ENCODE results near the gene ZBTB22.
"Not testable (repeated sequence)": the region's sequence is repeated elsewhere in the genome, so short reads cannot be mapped to it uniquely, and the experiment has no call there.

ZBTB22 gene

DNA sequence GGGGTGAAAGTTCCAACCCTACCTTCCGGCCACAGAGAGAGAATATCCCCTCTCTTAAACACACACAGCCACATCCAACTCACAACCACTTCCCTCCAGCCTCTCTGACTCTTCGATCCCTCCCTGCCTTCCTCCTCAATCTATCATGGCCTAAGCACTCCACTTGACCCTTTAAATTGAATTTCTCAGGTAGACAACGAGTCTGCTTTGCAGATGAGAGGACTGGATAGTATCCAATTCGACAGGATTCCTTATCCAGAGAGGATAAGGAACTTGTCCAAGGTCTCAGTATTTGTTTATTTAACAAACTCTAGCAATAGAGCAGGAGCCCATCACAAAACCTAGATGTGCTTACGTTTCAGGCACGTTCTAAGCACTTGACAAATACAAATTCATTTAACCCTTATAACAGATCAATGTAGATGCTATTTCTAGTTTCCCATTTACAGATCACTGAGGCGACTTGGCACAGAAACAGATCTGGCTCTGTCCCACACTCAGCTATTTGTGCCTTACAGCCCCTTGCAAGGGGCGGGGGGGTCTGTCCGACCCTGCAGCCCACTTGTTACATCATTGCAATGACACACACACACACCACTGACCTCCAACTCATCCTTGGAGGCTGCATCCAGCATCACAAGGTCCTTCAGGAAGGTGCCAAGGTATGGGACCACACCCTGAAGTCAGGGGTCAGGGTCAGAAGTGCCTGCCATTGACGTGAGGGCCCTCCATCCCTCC lies 23.3 kb downstream of the ZBTB22 start:
- in situ Hi-C loops (cut with HindIII; ENCODE audit: low pct_unique_long_range_greater_than_20kb, low sequenced_read_pairs), result no loop called here
- TF ChIP-seq JUND (IDR thresholded peaks at IDR 0.05; ENCODE audit: low read depth), result no peak

DNA sequence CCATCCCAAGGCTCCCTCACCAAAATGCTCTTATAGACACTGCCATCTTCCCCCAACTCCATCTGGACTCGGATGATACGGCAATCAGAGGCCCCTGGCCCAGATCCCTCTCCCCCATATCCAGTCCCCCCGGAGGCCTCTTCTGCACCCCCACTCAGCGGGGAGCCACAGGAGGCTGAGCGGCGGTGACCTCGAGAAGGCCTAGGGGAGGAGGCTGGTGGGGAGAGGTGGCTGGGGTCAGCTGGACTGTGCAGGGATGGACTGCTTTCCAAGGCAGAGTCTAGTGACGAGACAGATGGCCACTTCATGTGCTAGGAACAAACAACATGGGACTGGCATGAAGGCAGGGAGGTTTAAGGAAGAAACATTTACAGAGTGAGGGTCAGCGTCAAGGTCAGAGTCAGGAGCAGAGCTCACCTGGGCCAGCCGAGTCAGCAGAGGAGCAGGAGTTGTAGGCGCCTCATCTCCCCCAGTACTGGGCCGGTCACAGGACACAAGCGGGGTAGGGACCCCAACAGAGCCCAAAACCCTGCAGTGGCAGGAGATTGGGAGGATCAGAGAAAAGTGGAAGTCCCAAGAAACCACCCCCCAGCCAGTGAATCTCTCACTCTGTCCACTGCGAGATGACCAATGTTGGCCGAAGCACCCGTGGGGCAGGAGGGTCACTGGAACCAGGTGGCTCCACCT lies 24.4 kb downstream of the ZBTB22 start:
- TF ChIP-seq JUND (IDR thresholded peaks at IDR 0.05; ENCODE audit: low read depth), result no peak
- in situ Hi-C loops (cut with HindIII; ENCODE audit: low pct_unique_long_range_greater_than_20kb, low sequenced_read_pairs), result no loop called here
- no peak for DNase-seq (ENCODE audit: low read depth in 1 of 2, low spot score in 1 of 2)

More for the DNA sequence above, 23.3 kb downstream of the ZBTB22 start:
- no peak for DNase-seq (ENCODE audit: low read depth in 1 of 2, low spot score in 1 of 2)

DNA sequence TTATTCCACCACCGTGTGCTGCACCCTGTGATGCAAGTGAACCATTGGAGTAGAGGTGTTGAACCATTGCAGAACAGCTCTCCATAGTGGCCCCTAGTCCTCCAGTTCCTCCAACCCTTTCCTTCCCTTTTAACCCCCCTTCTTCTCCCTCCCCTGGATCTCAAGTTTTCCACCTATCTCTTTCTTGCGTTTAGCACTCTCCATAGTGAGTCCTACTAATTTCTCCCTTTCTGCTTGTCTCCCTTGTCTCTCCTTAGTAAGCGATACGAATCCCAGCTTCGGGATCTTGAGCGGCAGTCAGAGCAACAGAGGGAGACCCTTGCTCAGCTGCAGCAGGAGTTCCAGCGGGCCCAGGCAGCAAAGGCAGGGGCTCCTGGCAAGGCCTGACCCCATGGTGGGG lies 27.1 kb downstream of the ZBTB22 start:
- TF ChIP-seq JUND (IDR thresholded peaks at IDR 0.05; ENCODE audit: low read depth), result no peak
- in situ Hi-C loops (cut with HindIII; ENCODE audit: low pct_unique_long_range_greater_than_20kb, low sequenced_read_pairs), result no loop called here
- no peak for DNase-seq (ENCODE audit: low read depth in 1 of 2, low spot score in 1 of 2)

DNA sequence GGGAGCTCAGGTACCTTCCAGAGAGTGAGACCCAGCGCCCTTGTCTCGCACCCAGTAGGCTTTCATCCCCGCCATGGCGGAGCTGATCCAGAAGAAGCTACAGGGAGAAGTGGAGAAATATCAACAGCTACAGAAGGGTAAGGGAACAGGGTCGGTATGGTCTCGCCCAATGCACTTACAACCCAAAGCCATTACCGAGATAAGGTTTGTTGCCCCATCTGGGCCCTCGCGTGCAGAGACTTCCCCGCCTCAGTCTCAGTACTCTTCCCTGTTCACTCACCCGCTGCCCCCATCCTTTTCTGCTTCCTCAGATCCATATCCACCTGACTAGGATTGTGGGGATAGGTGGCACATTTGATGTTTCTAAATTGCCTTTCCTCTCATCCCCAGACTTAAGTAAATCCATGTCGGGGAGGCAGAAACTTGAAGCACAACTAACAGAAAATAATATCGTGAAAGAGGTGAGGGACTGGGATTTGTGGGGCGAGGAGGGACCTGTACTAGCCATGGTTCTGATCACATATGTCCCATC lies 27.7 kb downstream of the ZBTB22 start:
- DNase-seq (ENCODE audit: low read depth in 1 of 2, low spot score in 1 of 2), result no peak
- in situ Hi-C loops (cut with HindIII; ENCODE audit: low pct_unique_long_range_greater_than_20kb, low sequenced_read_pairs), result no loop called here
- TF ChIP-seq JUND (IDR thresholded peaks at IDR 0.05; ENCODE audit: low read depth), result no peak

DNA sequence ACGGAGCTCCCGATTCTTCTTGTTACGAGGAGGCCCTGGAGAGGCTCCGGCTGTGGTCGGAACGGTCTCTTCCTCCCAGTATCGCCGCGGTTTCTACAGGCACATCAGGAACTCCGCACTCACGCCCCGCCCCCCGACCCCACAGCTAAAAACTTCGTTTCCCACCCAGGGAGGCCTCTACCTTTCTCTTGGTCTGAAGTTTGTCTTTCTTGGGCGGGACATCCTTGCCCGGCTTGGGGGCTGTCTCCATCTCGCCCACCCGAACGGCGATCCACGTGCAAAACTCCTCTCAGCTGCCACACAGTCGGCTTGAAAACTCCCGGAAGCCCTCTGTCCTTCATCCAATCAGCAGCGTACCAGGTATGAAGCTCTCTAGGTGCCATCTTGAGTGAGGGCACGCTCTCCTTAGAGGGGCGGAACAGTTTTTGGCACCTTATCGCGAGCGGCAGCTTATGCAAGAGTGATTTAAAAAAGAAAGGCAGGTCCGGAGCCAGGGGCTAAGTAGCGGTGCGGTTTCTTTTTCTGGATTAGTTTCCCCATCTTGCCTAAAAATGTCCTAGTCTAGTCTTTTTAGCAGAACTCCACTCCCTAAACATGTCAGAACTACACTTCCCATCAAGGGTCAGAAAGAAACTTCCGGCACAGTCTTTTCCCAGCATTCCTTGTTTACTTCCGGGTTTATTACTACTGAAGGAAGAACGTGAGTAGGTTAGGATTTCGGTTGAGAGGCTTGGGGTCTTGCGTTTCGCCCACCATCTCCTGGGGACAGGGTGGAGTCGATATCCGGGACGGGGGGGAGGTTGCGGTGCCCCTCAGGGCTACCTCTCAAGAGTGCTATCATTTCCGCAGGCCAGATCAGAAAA lies 28.4 kb downstream of the ZBTB22 start, which contains the start of the genes PFDN6 and WDR46:
PFDN6 (plus strand) TSS at position 681 of the 863 bp plus-strand sequence. CDS start 256 bp downstream, outside the sequence.
WDR46 (minus strand) TSS at position 319 of the 863 bp plus-strand sequence; CDS start at position 250, 69 bp downstream.
- in situ Hi-C loops (cut with HindIII; ENCODE audit: low pct_unique_long_range_greater_than_20kb, low sequenced_read_pairs), result no loop called here
- peak; percentile 88 to 92 for DNase-seq (ENCODE audit: low read depth in 1 of 2, low spot score in 1 of 2)
- no peak for TF ChIP-seq JUND (IDR thresholded peaks at IDR 0.05; ENCODE audit: low read depth)

DNA sequence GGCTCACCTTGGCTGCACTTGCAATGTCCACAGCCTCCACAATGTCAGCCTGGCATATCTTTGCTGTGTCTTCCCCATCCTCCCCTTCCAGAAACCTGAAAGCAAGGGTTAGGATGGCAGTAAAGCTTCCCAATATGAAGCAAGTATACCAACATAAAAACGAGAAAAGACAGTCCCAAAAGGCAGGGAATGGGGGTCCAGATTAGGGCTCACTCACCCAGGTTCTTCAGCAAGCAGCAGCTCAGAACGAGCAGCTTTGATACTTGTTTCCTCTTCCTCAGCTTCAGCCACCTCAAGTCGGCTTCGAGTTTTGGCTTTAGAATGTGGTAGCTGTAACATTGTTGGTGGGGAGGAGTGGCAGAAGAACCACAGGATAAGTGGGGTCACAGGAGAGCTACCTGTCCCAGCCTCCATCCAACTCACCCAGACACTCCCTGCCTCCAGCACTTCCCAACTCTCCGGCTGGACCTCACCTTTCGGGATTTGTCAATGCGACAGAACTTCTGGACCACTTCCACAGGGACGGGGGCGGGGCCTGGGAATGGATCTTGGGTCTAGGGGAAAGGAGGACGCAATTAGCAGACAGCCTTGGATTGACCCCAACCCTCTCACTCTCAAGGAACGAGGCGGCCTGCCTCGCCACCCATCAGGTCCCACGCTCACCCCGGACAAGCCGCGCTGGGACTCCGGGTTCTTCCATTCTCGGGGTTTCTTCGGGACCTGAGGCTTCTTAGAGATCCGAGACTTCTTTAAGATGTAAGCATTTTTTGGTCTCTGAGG lies 29.2 kb downstream of the ZBTB22 start:
- no peak for DNase-seq (ENCODE audit: low read depth in 1 of 2, low spot score in 1 of 2)
- in situ Hi-C loops (cut with HindIII; ENCODE audit: low pct_unique_long_range_greater_than_20kb, low sequenced_read_pairs), result no loop called here

DNA sequence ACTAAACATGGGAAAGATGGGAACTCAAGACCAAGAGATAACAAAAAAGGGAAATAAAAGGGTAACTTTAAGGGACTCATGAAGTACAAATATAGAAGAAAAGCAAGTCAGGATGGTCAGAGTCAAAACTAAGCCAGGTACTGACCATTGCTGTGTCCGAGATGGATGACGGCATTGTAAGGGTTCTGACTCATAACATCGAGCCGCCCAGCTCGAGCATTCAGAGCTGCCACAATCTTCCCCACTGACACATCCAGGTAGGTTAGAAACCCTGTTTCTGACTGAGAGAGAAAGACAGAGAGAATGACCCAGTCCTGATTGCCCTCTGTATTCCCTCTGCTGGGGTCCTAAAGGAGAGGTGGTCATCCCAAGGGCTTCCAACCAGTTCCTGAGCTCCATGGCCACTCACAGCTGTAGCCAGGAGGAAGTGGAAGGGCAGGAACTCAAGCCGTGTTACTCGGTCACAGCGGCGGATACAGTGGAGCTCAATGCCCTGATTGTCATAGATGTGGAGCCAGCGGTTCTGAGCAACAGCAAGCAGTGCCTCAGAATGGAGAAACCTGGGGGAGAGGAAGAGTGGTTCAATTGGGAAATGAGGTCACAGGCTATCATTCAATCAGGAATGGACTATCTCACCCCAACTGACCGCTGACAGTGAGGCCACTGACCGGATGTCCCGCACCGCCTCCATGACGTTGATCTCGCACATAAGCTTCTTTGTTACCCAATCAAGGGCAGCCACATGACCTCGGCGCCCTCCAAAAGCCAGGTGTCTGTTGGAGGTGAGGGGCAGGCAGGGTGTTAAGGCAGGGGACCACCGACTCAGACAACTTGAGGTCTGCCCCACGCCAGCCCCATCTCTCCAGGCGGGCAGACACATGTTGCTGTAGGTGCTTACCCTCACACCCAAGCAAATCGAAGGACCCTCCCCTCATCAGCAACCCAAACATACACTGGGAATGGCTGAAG lies 30.3 kb downstream of the ZBTB22 start:
- TF ChIP-seq JUND (IDR thresholded peaks at IDR 0.05; ENCODE audit: low read depth), result no peak
- no peak for DNase-seq (ENCODE audit: low read depth in 1 of 2, low spot score in 1 of 2)
- in situ Hi-C loops (cut with HindIII; ENCODE audit: low pct_unique_long_range_greater_than_20kb, low sequenced_read_pairs), result no loop called here

More for the DNA sequence above, 29.2 kb downstream of the ZBTB22 start:
- TF ChIP-seq JUND (IDR thresholded peaks at IDR 0.05; ENCODE audit: low read depth), result no peak

DNA sequence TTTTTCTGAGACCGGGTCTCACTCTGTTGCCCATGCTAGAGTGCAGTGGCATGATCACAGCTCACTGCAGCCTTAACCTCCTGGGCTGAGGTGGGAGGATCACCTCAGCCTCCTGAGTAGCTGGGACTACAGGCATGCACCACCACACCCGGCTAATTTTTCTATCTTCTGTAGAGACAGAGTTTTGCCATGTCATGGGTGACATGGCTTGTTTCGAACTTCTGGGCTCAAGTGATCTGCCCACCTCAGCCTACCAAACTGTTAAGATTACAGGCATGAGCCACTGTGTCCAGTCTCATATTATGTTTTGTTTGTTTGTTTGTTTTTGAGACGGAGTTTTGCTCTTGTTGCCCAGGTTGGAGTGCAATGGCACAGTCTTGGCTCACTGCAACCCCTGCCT lies 32.3 kb downstream of the ZBTB22 start:
- in situ Hi-C loops (cut with HindIII; ENCODE audit: low pct_unique_long_range_greater_than_20kb, low sequenced_read_pairs); DNase-seq (ENCODE audit: low read depth in 1 of 2, low spot score in 1 of 2): not testable (repeated sequence)

DNA sequence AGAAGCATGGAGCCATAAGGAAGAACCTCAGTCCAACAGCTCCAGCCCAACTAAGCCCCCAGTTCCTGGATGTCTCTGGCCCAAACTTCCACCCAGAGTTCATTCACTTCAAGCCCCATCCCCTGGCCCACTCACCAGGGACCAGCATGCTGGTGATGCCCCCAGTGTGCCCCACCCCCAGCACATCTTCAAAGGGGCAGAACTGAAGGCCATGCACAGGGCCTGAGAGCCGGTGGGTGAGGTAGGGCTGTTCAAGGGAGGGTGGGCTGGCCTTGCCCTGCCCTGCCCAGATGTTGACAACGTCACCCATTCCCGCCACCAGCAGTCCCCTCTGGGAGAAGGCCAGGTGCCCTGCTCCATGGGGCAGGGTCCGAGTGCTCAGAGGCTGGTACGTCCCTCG lies 37.0 kb downstream of the ZBTB22 start:
- DNase-seq (ENCODE audit: low read depth in 1 of 2, low spot score in 1 of 2), result no peak
- TF ChIP-seq JUND (IDR thresholded peaks at IDR 0.05; ENCODE audit: low read depth), result no peak

DNA sequence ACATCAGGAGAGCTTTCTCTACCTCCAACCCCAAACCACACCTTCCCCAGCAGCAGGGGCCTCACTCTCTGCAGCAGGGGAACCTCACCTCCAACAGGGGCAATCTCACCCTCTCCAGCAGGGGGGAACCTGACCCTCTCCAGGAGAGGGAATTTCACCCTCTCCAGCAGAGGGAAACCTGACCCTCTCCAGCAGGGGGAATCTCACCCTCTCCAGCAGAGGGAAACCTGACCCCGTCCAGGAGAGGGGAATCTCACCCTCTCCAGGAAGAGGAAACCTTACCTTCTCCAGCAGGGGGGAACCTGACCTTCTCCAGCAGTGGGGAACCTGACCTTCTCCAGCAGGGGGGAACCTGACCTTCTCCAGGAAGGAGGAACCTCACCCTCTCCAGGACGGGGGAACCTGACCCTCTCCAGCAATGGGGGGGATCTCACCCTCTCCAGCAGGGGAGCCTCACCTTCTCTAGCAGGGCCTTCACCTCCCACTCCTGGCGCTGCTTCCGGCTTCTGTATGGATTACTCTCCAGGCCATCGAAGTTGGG lies 37.5 kb downstream of the ZBTB22 start:
- peak; percentile 65 to 91 for DNase-seq (ENCODE audit: low read depth in 1 of 2, low spot score in 1 of 2)
- in situ Hi-C loops (cut with HindIII; ENCODE audit: low pct_unique_long_range_greater_than_20kb, low sequenced_read_pairs), result no loop called here

More for the DNA sequence above, 37.0 kb downstream of the ZBTB22 start:
- in situ Hi-C loops (cut with HindIII; ENCODE audit: low pct_unique_long_range_greater_than_20kb, low sequenced_read_pairs), result no loop called here

More for the DNA sequence above, 37.5 kb downstream of the ZBTB22 start:
- no peak for TF ChIP-seq JUND (IDR thresholded peaks at IDR 0.05; ENCODE audit: low read depth)
